A673 (cell line): ENCODE measurements around the gene MN1.

Experiments
- EZH2 ChIP-seq: fragments of 200-600 bp; sonication (generic); IDR thresholded peaks from 2 replicates; pipeline ENCODE4 v1.6.1; 2017; ENCODE audit warnings: borderline replicate concordance, low read depth, mild to moderate bottlenecking, mixed read lengths, antibody characterized with exemption, low read length; ENCODE audit not compliant: poor library complexity, severe bottlenecking
- TF ChIP-seq, protein P1 (sequence below): fragments of 300-800, 200-600 bp; sonication (generic); conservative IDR thresholded peaks from 2 replicates; pipeline ENCODE4 v1.5.1; 2017; ENCODE audit warnings: low read depth, mild to moderate bottlenecking, antibody characterized with exemption, low read length, moderate library complexity, mixed read lengths

DNA sequence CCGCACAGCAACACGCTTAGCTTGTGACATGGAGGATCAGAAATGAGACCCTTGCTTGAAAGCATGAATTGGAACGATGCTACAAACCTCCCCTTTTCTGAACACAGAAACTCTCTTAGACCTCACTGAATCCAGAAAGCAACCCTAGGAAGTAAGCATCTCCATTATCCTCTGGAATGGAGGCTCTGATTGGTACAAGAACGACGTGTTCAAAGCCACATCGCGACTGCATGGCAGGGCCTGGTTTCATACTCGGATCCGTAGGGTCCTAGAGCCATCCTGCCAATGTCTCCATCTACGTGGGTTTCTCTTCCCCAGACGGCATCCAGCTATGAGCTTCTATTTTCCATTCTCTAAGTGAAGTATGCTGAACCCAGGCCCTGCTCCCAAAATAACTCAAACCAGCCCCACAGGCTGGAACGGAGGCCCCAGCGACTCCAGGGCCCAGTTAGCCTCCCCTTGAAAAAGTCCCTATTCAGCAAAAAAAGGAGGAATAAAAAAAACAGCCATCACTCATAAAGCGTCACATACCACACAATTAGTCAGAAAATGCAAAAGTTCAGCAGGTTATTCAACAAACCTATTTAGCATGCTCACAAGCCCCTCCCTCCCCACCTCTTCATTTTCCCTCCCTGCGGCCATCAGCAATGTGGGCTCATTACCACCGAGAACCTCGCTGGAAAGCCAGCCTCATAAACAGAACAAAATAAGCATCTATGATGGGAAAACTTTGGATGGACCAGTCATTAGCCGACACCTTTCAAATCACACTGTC lies 7.1 kb upstream of the MN1 start:
- TF ChIP-seq, protein P1, sequence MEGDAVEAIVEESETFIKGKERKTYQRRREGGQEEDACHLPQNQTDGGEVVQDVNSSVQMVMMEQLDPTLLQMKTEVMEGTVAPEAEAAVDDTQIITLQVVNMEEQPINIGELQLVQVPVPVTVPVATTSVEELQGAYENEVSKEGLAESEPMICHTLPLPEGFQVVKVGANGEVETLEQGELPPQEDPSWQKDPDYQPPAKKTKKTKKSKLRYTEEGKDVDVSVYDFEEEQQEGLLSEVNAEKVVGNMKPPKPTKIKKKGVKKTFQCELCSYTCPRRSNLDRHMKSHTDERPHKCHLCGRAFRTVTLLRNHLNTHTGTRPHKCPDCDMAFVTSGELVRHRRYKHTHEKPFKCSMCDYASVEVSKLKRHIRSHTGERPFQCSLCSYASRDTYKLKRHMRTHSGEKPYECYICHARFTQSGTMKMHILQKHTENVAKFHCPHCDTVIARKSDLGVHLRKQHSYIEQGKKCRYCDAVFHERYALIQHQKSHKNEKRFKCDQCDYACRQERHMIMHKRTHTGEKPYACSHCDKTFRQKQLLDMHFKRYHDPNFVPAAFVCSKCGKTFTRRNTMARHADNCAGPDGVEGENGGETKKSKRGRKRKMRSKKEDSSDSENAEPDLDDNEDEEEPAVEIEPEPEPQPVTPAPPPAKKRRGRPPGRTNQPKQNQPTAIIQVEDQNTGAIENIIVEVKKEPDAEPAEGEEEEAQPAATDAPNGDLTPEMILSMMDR, result no peak
- no peak for TF ChIP-seq EZH2
